Measurements from ENCODE around the gene CC2D1B. TPM values are rescaled to one million over a fixed set of nuclear protein-coding genes. Genes with fewer than 3 reads are reported as not detected.

CC2D1B gene
- 10 to 100 TPM; 33.7 to 34.3 TPM for total RNA-seq

GRCh38 chr1:52365746-52366516, at the start of gene CC2D1B:
CC2D1B (minus strand) TSS chr1:52366205; CDS start chr1:52364620, 1,585 bp downstream.
- DNase-seq (ENCODE audit: low spot score) (peak; percentile 89), ATAC-seq (ENCODE audit: insufficient number of reproducible peaks, low FRiP score, low read depth) (peak; percentile 87)
- Histone ChIP-seq H3K9me3 (no peaks in the 10 kb centered on the region), H3K4me3 (peak within 1 kb of the TSS; percentile 96), H3K27ac (peak within 1 kb of the TSS; percentile 88 to 91), H3K36me3 (peaks cover 17% of the 10 kb centered on the region), H3K4me1 (ENCODE audit: control insufficient read depth in 1 of 2, low read depth in 2 of 2) (peaks cover 13 to 24% of the 10 kb centered on the region in 2 donors), H3K27me3 (replicated peaks; ENCODE audit: insufficient read depth) (no peaks in the 10 kb centered on the region)
- TF ChIP-seq CTCF (IDR thresholded peaks at IDR 0.05), result peak; percentile 37

- H3K27ac ChIP-seq, result no peak overlapping the region
- no peak overlapping the region for H3K4me3 ChIP-seq
- ATAC-seq (ENCODE audit: insufficient number of reproducible peaks, low FRiP score, low read depth), result no peak
- no peaks in the 10 kb centered on the region for H3K4me1 ChIP-seq (ENCODE audit: control insufficient read depth in 1 of 2, low read depth in 2 of 2)
- H3K9me3 ChIP-seq, result no peaks in the 10 kb centered on the region
- H3K36me3 ChIP-seq, result peaks cover 80% of the 10 kb centered on the region
- no peak for TF ChIP-seq CTCF (IDR thresholded peaks at IDR 0.05)
- H3K27me3 ChIP-seq (replicated peaks; ENCODE audit: insufficient read depth), result no peaks in the 10 kb centered on the region
- DNase-seq (ENCODE audit: low spot score), result no peak
Measured at GRCh38 chr1:52414942-52415341, 48.9 kb upstream of the CC2D1B start.

GRCh38 chr1:52413410-52413989, 47.5 kb upstream of the CC2D1B start:
- Histone ChIP-seq H3K4me1 (ENCODE audit: control insufficient read depth in 1 of 2, low read depth in 2 of 2) (no peaks in the 10 kb centered on the region), H3K27me3 (replicated peaks; ENCODE audit: insufficient read depth) (no peaks in the 10 kb centered on the region), H3K4me3 (no peak overlapping the region), H3K36me3 (peaks cover 81% of the 10 kb centered on the region), H3K27ac (no peak overlapping the region), H3K9me3 (no peaks in the 10 kb centered on the region)
- no peak for ATAC-seq (ENCODE audit: insufficient number of reproducible peaks, low FRiP score, low read depth)
- no peak for DNase-seq (ENCODE audit: low spot score)
- TF ChIP-seq CTCF (IDR thresholded peaks at IDR 0.05), result no peak

- Histone ChIP-seq H3K9me3 (no peaks in the 10 kb centered on the region), H3K27ac (peak overlapping the region; percentile 82 to 90), H3K4me1 (ENCODE audit: control insufficient read depth in 1 of 2, low read depth in 2 of 2) (peaks cover 14 to 24% of the 10 kb centered on the region in 2 donors), H3K27me3 (replicated peaks; ENCODE audit: insufficient read depth) (no peaks in the 10 kb centered on the region), H3K36me3 (peaks cover 12% of the 10 kb centered on the region), H3K4me3 (peak overlapping the region; percentile 95)
- ATAC-seq (ENCODE audit: insufficient number of reproducible peaks, low FRiP score, low read depth), result no peak
- no peak for DNase-seq (ENCODE audit: low spot score)
- TF ChIP-seq CTCF (IDR thresholded peaks at IDR 0.05), result no peak
Measured at GRCh38 chr1:52404975-52405338, 39.0 kb upstream of the CC2D1B start.

- Histone ChIP-seq H3K4me3 (peak within 1 kb of the TSS; percentile 95), H3K9me3 (no peaks in the 10 kb centered on the region), H3K36me3 (peaks cover 11% of the 10 kb centered on the region), H3K27me3 (replicated peaks; ENCODE audit: insufficient read depth) (no peaks in the 10 kb centered on the region), H3K27ac (peak within 1 kb of the TSS; percentile 82 to 90), H3K4me1 (ENCODE audit: control insufficient read depth in 1 of 2, low read depth in 2 of 2) (peaks cover 14 to 24% of the 10 kb centered on the region in 2 donors)
- ATAC-seq (ENCODE audit: insufficient number of reproducible peaks, low FRiP score, low read depth) (peak; percentile 98), DNase-seq (ENCODE audit: low spot score) (peak; percentile 96)
- TF ChIP-seq CTCF (IDR thresholded peaks at IDR 0.05), result peak; percentile 45
Measured at GRCh38 chr1:52404116-52404974, 38.3 kb upstream of the CC2D1B start, which contains the start of the genes ORC1 and PRPF38A. ORC1 (minus strand) TSS chr1:52404423; CDS start chr1:52402223, 2,200 bp downstream. PRPF38A (plus strand) TSS chr1:52404602; CDS start chr1:52404750, 148 bp downstream.
